ENCODE data around the gene R3HDM4.
A peak's percentile ranks its signal among the peaks of the same experiment; 100 is the strongest.
"Not testable (repeated sequence)": the region's sequence is repeated elsewhere in the genome, so short reads cannot be mapped to it uniquely, and the experiment has no call there.

The R3HDM4 gene

GRCh38 chr19:911197-912033 is 1.6 kb downstream of the R3HDM4 start:
- no peak for DNase-seq

GRCh38 chr19:907183-907853 is 5.7 kb downstream of the R3HDM4 start:
- peak; percentile 52 for DNase-seq

GRCh38 chr19:906480-906879 is 6.5 kb downstream of the R3HDM4 start:
- DNase-seq, result no peak

- no peak for DNase-seq
These were observed 8.5 kb downstream of the R3HDM4 start for GRCh38 chr19:904545-904944.

DNA sequence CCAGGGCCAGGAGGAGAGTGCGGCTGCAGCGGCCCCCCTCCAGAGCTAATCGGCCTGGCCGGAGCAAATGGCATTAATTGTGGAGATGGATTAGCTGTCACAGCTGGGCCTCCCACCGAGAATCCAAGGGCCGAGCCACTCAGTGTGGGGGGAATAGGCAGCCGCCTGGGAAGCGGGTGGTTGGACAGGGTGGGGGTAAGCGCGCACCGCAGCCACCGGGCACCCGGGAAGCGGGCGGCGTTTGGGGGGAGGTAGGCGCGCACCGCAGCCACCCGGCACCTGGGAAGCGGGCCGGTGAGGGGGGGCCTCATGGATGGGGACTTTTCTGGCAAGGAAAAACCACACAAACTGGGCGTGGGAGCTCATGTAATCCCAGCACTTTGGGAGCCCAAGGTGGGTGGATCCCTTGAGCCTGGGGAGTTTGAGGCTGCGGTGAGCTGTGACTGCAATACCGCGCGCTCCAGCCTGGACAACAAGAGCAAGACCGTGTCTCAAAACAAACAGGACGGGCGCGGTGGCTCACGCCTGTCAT is 9.7 kb downstream of the R3HDM4 start:
- no peak for DNase-seq

- no peak for DNase-seq
These were observed 10.4 kb downstream of the R3HDM4 start for GRCh38 chr19:902446-903226.

GRCh38 chr19:902093-902370 is 11.0 kb downstream of the R3HDM4 start:
- no peak for DNase-seq

GRCh38 chr19:901216-902092 is 11.6 kb downstream of the R3HDM4 start:
- no peak for DNase-seq

- DNase-seq, result peak; percentile 40
These were observed 12.5 kb downstream of the R3HDM4 start for GRCh38 chr19:900302-901111.

DNA sequence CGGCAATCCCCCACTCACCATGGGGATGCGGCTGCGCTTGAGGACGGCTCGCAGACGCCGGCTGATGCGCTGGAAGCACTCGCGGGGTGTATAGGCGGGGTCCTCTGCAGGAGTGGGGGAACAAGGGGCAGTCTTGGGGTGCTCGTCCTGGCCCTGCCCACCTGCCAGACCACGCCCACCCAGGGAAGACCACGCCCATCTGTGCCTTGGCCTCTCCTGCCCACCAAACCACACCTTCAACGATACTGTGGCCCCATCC is 13.0 kb downstream of the R3HDM4 start:
- peak; percentile 22 for DNase-seq

GRCh38 chr19:899336-900042 is 13.5 kb downstream of the R3HDM4 start:
- DNase-seq, result no peak

- peak; percentile 58 for DNase-seq
These were observed 14.4 kb downstream of the R3HDM4 start for GRCh38 chr19:898663-899062.

GRCh38 chr19:897442-898039 is 15.5 kb downstream of the R3HDM4 start:
- DNase-seq, result no peak

DNA sequence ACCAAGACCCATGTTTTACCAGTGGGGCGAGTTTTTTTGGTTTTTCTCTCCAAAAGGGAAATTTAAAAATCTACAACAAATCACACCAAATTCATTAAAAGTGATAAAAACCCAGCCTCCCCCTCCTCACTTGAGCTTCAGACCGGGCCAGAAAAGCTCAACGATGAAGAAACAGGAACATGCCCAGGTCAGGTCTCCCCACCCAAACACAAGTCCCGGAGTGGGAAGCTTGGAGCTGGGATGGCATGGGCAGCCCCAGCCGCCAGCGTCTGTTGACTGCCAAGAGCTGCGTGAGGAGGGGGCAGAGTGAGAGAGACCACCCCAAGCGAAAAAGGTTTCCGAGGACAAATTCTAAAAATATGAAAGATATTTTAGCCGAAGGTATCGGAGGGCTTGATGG is 16.0 kb downstream of the R3HDM4 start:
- no peak for DNase-seq

DNA sequence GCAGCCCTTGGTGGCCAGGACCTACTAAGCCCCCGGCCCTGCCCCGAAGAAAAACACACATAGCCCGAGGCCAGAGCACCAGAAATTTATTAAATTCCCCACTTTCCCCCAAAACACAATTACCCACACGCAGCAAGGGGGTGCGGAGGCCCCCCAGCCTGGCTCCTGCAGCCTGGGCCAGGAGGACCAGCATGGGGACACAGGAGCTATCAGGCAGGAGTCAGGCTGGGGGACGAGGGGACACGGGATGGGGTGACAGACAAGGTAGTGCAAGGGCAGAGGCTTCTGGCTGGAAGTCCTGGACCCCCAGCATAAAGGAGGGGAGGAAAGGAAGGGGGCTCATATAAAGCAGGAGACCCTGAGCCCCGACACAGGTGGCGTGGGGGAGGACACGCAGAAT is 16.6 kb downstream of the R3HDM4 start:
- no peak for DNase-seq

DNA sequence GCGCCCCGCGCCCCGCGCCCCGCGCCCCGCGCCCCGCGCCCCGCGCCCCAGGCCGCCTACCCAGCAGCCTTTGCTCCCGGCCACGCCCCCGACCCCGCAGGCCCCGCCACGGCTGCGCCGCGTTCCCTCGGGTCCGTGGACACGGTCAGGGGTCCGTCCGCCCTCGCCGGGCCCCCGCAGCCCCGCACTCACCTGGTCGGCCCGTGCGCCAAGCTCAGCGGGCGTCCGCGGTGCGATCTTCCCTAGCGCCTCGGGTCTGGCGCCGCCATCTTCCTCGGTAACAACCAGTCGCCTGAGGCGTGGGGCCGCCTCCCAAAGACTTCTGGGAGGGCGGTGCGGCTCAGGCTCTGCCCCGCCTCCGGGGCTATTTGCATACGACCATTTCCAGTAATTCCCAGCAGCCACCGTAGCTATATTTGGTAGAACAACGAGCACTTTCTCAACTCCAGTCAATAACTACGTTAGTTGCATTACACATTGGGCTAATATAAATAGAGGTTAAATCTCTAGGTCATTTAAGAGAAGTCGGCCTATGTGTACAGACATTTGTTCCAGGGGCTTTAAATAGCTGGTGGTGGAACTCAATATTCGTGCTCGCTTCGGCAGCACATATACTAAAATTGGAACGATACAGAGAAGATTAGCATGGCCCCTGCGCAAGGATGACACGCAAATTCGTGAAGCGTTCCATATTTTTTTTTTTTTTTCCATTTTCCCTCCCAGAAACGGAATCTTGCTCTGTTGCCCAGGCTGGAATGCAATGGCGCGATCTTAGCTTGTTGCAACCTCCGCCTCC is 19.9 kb downstream of the R3HDM4 start, which contains the start of the genes MED16 and RNU6-9:
MED16 (minus strand) TSS at position 294 of the 796 bp plus-strand sequence. CDS start 2,056 bp downstream, outside the sequence.
RNU6-9 (plus strand) TSS at position 591 of the 796 bp plus-strand sequence.
- DNase-seq, result peak; percentile 92

DNA sequence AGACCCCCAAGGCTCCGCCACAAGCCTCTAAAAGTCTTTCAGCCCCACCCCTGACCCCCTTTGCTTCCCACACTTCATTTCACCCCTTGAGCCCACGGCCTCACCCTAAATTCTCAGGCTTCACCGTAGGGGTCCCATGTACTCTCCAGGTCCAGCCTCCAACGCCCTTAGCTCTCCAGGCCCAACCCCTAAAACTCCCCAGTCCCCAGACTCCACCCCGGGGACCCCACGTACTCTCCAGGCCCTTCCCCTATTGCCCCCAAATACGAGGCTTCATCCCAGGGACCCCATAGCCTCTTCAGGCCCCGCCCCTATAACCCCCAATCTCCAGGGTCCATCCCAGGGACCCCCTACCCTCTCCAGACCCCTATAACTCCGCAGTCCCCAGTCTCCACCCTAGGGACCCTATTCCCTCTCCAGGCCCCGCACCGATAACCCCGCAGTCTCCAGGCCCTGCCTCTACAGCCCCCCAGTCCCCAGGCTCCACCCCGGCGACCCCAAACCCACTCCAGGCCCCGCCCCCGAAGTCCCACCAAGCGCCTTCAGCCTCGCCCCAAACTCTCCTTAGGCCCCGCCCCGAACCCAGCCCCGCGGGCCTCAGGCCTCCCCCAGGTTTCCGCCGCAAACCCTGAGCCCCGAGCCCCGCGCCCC is 20.7 kb downstream of the R3HDM4 start:
- no peak for DNase-seq

DNA sequence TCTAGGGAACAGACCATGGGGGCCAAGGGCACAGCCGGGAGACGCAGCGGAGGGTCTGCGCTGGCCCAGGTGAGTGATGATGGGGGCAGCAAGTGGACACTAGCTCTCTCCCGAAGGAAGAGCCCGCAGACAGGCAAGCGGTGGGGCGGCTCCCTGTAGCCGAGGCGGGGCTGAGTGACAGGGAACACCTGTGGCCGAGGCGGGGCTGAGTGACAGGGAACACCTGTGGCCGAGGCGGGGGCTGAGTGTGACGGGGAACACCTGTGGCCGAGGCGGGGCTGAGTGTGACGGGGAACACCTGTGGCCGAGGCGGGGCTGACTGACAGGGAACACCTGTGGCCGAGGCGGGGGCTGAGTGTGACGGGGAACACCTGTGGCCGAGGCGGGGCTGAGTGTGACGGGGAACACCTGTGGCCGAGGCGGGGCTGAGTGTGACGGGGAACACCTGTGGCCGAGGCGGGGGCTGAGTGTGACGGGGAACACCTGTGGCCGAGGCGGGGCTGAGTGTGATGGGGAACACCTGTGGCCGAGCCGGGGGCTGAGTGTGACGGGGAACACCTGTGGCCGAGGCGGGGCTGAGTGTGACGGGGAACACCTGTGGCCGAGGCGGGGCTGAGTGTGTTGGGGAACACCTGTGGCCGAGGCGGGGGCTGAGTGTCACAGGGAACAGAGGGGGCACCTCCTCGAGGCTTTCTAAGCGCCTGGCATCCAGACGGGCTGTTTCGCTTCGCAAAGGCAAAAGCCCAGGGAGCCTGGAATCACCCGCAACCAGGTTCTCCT is 21.4 kb downstream of the R3HDM4 start:
- DNase-seq, result not testable (repeated sequence)
